Measurements from ENCODE around the gene IL2.

GRCh38 chr4:122476745-122477144, 20.2 kb upstream of the IL2 start:
- no peak for TF ChIP-seq CTCF (IDR thresholded peaks at IDR 0.05)
- no peak for TF ChIP-seq POLR2A (IDR thresholded peaks at IDR 0.05)
